HL-60 (cell line): Measurements from ENCODE around the gene C4B.
"Not testable (repeated sequence)": the region's sequence is repeated elsewhere in the genome, so short reads cannot be mapped to it uniquely, and the experiment has no call there.

Experiments
- DNase-seq, 2 experiments: peaks; one replicate each; pipeline ENCODE4 v3.0.0-alpha.2; 2010 to 2020; ENCODE audit warnings: low read depth in 1 of 2, low spot score in 1 of 2
- H3K27ac ChIP-seq: fragments of 250-450 bp; sonication (Bioruptor Pico); replicated peaks from 2 replicates; pipeline ENCODE4 v1.5.1; 2020; ENCODE audit warnings: mild to moderate bottlenecking, moderate library complexity
- H3K27me3 ChIP-seq: fragments of 250-450 bp; sonication (Bioruptor Pico); 2 replicates; pipeline ENCODE4 v1.5.1; 2021; ENCODE audit warnings: mild to moderate bottlenecking, moderate library complexity; ENCODE audit not compliant: insufficient read depth, poor library complexity, severe bottlenecking
- H3K4me3 ChIP-seq: replicated peaks from 2 replicates; pipeline ENCODE4 v1.5.1; 2011; ENCODE audit warnings: mild to moderate bottlenecking, control low read depth, low read length; ENCODE audit not compliant: insufficient read depth

C4B gene

DNA sequence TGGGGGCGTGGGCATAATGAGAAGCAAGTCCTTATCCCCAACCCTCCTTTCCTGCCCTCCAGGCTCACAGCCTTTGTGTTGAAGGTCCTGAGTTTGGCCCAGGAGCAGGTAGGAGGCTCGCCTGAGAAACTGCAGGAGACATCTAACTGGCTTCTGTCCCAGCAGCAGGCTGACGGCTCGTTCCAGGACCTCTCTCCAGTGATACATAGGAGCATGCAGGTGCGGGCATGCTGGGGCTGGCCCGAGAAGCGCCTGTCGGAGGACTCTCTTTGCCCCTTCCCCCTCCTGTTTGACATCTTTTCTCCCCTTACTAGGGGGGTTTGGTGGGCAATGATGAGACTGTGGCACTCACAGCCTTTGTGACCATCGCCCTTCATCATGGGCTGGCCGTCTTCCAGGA is 14.0 kb downstream of the C4B start:
- not testable (repeated sequence) for H3K27ac ChIP-seq, H3K4me3 ChIP-seq, H3K27me3 ChIP-seq, DNase-seq

- not testable (repeated sequence) for H3K4me3 ChIP-seq, H3K27ac ChIP-seq, DNase-seq, H3K27me3 ChIP-seq
Measured at GRCh38 chr6:32029553-32029952, 15.0 kb downstream of the C4B start.

DNA sequence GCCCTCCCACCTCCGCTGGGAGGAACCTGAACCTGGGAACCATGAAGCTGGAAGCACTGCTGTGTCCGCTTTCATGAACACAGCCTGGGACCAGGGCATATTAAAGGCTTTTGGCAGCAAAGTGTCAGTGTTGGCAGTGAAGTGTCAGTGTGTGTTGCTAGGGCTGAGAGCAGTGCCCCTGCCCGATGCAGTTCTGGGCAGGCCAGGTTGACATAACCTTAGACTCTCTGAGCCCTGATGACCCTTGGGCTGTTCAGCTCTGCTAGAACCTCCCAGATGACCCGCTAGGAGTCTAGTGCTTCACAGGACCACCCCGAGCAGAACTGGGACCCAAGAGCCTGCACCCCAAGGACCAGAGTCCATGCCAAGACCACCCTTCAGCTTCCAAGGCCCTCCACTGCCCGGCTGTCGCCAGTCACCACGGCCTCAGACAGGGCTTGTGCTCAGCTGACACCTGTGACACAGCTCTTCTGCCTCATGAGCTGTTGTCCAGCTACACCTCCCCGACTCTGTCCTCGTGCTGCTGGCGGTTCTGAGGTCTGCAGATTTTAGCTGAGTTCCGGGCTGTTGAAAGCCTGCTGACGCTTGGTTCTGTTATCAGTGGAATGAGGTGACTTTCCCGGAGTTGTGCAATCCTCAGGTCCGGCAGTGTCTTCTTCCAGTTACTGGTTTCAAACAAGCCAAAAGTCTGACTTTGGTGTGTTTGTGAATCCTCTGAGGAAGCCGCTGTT is 20.9 kb downstream of the C4B start:
- not testable (repeated sequence) for H3K27me3 ChIP-seq, H3K27ac ChIP-seq, DNase-seq, H3K4me3 ChIP-seq

DNA sequence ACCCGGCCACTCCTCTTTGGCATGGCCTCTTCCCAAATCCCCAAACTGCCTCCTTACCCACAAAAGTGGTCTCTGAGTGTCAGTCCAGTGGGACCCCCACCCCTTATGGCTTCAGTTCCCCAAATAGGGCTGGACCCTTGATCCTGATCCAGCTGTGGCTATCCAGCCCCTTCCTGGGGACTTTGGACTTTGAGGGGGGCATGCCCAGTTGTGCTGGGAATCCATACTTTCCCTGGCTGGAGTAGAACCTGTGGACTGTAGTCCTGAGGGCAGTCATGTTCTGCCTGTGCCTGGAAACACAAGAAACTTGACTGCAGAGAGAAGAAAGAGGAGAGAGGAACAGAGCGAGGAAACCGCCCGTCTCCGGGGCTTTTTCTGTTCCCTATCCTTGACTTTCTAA is 22.5 kb downstream of the C4B start:
- not testable (repeated sequence) for H3K27ac ChIP-seq, H3K27me3 ChIP-seq, DNase-seq

DNA sequence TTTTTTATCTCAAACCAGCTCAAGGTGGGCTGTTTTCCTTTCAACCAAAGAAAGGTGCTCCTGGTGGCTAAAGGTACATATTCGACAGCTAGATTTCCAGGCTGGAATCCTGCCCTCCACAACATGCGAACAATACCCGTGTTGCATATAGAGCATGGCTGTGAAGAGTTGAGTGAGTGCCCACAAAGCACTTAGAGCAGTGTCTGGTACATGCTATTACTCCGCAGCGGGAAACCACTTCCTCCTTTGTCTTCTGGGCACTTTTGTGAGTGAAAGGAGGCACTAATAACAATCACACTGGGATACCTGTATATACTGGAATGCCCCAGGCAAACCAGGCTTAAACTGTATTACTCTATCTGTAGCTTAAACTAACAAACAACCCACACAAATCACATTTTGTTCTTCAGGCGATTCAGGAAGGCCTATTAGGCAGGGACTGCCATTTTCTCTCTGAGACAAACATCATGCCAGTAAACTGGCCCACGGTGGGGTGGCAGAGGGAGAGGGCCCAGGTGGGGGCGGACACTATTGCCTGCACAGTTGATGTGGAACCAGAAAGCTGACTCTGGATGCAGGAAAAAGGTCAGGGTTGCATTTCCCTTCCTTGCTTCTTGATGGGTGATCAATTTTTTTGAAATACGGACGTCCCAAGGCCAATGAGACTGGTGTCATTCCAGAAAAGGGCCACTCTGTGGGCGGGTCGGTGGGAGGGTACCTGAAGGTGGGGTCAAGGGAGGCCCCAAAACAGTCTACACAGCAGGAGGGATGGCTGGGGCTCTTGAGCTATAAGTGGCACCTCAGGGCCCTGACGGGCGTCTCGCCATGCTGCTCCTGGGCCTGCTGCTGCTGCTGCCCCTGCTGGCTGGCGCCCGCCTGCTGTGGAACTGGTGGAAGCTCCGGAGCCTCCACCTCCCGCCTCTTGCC is 23.3 kb downstream of the C4B start, which contains the start of gene CYP21A2:
Gene CYP21A2 (plus strand): TSS at position 818 of the 927 bp plus-strand sequence. CDS start 8 bp downstream, at position 826.
- DNase-seq, H3K4me3 ChIP-seq, H3K27ac ChIP-seq, H3K27me3 ChIP-seq: not testable (repeated sequence)

More for the DNA sequence above, 22.5 kb downstream of the C4B start:
- H3K4me3 ChIP-seq = not testable (repeated sequence)

DNA sequence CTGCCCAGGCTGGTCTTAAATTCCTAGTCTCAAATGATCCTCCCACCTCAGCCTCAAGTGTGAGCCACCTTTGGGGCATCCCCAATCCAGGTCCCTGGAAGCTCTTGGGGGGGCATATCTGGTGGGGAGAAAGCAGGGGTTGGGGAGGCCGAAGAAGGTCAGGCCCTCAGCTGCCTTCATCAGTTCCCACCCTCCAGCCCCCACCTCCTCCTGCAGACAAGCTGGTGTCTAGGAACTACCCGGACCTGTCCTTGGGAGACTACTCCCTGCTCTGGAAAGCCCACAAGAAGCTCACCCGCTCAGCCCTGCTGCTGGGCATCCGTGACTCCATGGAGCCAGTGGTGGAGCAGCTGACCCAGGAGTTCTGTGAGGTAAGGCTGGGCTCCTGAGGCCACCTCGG is 24.3 kb downstream of the C4B start:
- not testable (repeated sequence) for H3K27ac ChIP-seq, H3K4me3 ChIP-seq, H3K27me3 ChIP-seq, DNase-seq

GRCh38 chr6:32039321-32040274 is 25.0 kb downstream of the C4B start:
- not testable (repeated sequence) for H3K27ac ChIP-seq, H3K27me3 ChIP-seq, H3K4me3 ChIP-seq, DNase-seq

DNA sequence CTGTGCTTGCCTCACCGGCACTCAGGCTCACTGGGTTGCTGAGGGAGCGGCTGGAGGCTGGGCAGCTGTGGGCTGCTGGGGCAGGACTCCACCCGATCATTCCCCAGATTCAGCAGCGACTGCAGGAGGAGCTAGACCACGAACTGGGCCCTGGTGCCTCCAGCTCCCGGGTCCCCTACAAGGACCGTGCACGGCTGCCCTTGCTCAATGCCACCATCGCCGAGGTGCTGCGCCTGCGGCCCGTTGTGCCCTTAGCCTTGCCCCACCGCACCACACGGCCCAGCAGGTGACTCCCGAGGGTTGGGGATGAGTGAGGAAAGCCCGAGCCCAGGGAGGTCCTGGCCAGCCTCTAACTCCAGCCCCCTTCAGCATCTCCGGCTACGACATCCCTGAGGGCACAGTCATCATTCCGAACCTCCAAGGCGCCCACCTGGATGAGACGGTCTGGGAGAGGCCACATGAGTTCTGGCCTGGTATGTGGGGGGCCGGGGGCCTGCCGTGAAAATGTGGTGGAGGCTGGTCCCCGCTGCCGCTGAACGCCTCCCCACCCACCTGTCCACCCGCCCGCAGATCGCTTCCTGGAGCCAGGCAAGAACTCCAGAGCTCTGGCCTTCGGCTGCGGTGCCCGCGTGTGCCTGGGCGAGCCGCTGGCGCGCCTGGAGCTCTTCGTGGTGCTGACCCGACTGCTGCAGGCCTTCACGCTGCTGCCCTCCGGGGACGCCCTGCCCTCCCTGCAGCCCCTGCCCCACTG is 25.9 kb downstream of the C4B start:
- not testable (repeated sequence) for DNase-seq, H3K4me3 ChIP-seq, H3K27ac ChIP-seq, H3K27me3 ChIP-seq

DNA sequence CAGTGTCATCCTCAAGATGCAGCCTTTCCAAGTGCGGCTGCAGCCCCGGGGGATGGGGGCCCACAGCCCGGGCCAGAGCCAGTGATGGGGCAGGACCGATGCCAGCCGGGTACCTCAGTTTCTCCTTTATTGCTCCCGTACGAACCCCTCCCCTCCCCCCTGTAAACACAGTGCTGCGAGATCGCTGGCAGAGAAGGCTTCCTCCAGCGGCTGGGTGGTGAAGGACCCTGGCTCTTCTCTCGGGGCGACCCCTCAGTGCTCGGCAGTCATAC is 26.4 kb downstream of the C4B start:
- not testable (repeated sequence) for DNase-seq, H3K27ac ChIP-seq, H3K4me3 ChIP-seq, H3K27me3 ChIP-seq

- H3K4me3 ChIP-seq, H3K27ac ChIP-seq, DNase-seq, H3K27me3 ChIP-seq: not testable (repeated sequence)
Measured at GRCh38 chr6:32041385-32041784, 26.8 kb downstream of the C4B start.

- not testable (repeated sequence) for H3K4me3 ChIP-seq, H3K27ac ChIP-seq, DNase-seq, H3K27me3 ChIP-seq
Measured at GRCh38 chr6:32042276-32042675, 27.7 kb downstream of the C4B start.

DNA sequence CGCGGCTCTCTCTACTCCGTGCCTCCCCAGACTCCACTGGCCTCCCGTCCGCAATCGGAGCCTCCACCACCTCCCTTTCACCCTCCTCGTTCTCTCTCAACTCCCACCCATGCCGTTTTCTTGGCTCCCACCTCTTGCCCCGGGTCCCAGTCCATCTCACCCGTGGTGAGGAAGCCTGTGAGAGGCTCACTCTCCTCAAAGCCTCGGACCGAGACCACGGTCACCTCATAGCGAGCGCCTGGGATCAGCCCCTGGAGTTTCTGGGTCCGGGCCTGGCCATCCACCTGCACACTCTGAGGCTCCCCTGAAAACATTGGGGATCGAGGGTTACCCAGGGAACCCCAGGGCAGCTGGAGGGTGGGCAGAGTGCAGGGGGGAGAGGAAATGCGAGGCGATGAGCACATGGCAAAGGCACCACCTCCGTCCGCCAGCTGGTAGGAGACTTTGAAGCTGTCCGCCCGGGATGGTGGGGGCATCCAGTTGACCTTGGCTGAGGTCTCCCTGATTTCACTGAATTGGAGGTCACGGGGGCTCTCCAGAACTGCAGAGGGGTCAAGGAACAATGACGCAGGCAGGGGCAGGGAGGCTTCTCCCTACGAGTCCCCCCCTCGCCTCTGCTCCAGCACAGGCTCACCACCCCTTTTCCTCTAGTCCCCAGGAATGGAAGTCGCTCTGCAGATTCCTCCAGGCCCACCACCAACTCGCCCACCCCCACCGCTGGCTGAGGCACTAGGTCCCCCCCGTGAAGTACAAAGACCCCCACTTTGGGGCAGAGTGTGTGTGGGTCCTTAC is 29.2 kb downstream of the C4B start:
- not testable (repeated sequence) for H3K27me3 ChIP-seq, DNase-seq, H3K27ac ChIP-seq, H3K4me3 ChIP-seq

DNA sequence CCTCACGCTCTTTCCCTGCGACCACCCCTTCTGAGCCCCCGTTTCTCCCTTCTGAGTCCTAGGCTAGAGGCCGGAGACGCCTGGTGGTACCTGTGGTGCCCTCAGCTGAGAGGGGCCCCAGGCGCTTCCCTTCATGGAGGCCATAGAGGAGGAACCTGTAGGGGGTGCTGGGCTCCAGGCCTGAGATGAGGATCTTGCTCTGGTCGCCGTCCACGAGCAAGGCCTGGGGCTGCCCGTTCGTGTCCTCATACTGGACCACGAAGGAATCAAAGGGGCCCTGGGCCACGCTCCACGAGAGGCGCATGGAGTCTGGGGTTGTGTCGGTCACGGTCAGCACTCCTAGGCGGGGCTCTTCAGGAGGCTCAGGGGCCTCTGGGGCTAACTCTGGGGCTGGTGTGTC is 30.3 kb downstream of the C4B start:
- H3K27ac ChIP-seq, H3K4me3 ChIP-seq, H3K27me3 ChIP-seq, DNase-seq: not testable (repeated sequence)
